Endometrium (tissue), 2 donors: ENCODE data around the gene FILIP1.
"Not testable (repeated sequence)": the region's sequence is repeated elsewhere in the genome, so short reads cannot be mapped to it uniquely, and the experiment has no call there.

ENCODE experiments used
- FAIRE-seq: peaks from 2 replicates; lab custom pipeline; 2012; peaks lifted over from hg19 to GRCh38; lab: Jason Lieb, UNC
- donor health status: control.
- donor health status: control.

Gene FILIP1

GRCh38 chr6:75458895-75459294 is 34.7 kb downstream of the FILIP1 start:
- FAIRE-seq: no peak

- no peak for FAIRE-seq
These were observed 42.7 kb downstream of the FILIP1 start for GRCh38 chr6:75450903-75451302.

- no peak for FAIRE-seq
These were observed 43.9 kb downstream of the FILIP1 start for GRCh38 chr6:75449630-75450206.

GRCh38 chr6:75446241-75446880 is 47.2 kb downstream of the FILIP1 start:
- FAIRE-seq: no peak

- FAIRE-seq: no peak
These were observed 47.9 kb downstream of the FILIP1 start for GRCh38 chr6:75445738-75446137.

- no peak for FAIRE-seq
These were observed 48.7 kb downstream of the FILIP1 start for GRCh38 chr6:75444899-75445298.

- not testable (repeated sequence) for FAIRE-seq
These were observed 51.7 kb downstream of the FILIP1 start for GRCh38 chr6:75441883-75442282.

- not testable (repeated sequence) for FAIRE-seq
These were observed 52.1 kb downstream of the FILIP1 start for GRCh38 chr6:75441479-75441878.

GRCh38 chr6:75438442-75439116 is 55.0 kb downstream of the FILIP1 start:
- FAIRE-seq: no peak

GRCh38 chr6:75438013-75438431 is 55.6 kb downstream of the FILIP1 start:
- no peak for FAIRE-seq

GRCh38 chr6:75437421-75437891 is 56.1 kb downstream of the FILIP1 start:
- no peak for FAIRE-seq

GRCh38 chr6:75436869-75437268 is 56.7 kb downstream of the FILIP1 start:
- no peak for FAIRE-seq

- not testable (repeated sequence) for FAIRE-seq
These were observed 60.8 kb downstream of the FILIP1 start for GRCh38 chr6:75432809-75433208.

- FAIRE-seq: no peak
These were observed 62.2 kb downstream of the FILIP1 start for GRCh38 chr6:75431379-75431778.

- no peak for FAIRE-seq
These were observed 62.8 kb downstream of the FILIP1 start for GRCh38 chr6:75430631-75431325.

- no peak for FAIRE-seq
These were observed 64.4 kb downstream of the FILIP1 start for GRCh38 chr6:75429061-75429703.

GRCh38 chr6:75428204-75428603 is 65.4 kb downstream of the FILIP1 start:
- FAIRE-seq: no peak

- no peak for FAIRE-seq
These were observed 66.3 kb downstream of the FILIP1 start for GRCh38 chr6:75427329-75427728.

- FAIRE-seq: no peak
These were observed 68.7 kb downstream of the FILIP1 start for GRCh38 chr6:75424618-75425548.

GRCh38 chr6:75423386-75423785 is 70.2 kb downstream of the FILIP1 start:
- no peak for FAIRE-seq

- FAIRE-seq: no peak
These were observed 71.5 kb downstream of the FILIP1 start for GRCh38 chr6:75422024-75422639.
